Measurements from ENCODE around the gene ELMO2. TPM values are rescaled to one million over a fixed set of nuclear protein-coding genes. Genes with fewer than 3 reads are reported as not detected.

The ELMO2 gene
- total and polyA plus RNA-seq, 9 of the 15 experiments (the other 6 are each of a cell fraction or from before 2014, with no cell fraction given) = 7.5 to 21.5 (median 15.9) TPM

DNA sequence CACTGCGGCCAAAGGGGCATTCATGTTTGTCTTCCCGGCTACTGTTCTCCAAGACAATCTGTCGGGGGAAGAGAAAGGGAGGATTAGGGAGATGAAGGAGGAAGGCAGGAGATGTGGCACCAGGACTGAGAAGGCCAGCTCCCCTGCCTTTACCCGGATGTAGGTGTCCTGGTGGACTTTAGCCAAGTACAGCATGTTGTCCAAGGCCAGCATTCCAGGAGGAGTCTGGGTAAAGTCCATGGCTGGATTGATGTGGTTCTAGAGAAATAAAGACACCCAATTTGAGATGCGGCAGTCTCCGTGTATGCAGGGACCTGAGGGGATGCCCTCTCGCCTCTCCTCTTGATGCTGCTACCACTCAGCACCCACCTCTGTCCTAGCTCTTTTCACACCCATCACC lies 32.0 kb downstream of the ELMO2 start:
- Histone ChIP-seq H3K9me1 (ENCODE audit: control insufficient read depth, insufficient read depth, low read length) (no peaks in the 10 kb centered on the region), H4K20me1 (replicated peaks; ENCODE audit: control insufficient read depth, insufficient read depth, low read length) (0 out of 2 replicates have a peak, but pooled peaks cover 4% of the 10 kb centered on the region), H3K36me3 (ENCODE audit: control insufficient read depth, insufficient read depth, low read length) (peaks cover 70% of the 10 kb centered on the region), H3K27ac (ENCODE audit: extremely low read depth, low read depth, low read length) (no peak overlapping the region), H3K9ac (ENCODE audit: insufficient read depth in 1 of 2, low read depth in 2 of 2, low read length in 2 of 2) (no peak overlapping the region), H3K4me1 (replicated peaks in 1 of 2; ENCODE audit: control insufficient read depth in 2 of 2, insufficient read depth in 2 of 2, low read length in 2 of 2) (peaks cover 0 to 9% of the 10 kb centered on the region in 2 experiments; a peak in 1 of 5 replicates), H2AFZ (ENCODE audit: low read depth, low read length) (no peak overlapping the region), H3K9me3 (replicated peaks; ENCODE audit: control insufficient read depth, insufficient read depth, low read depth, low read length) (no peaks in the 10 kb centered on the region), H3K27me3 (ENCODE audit: control insufficient read depth in 2 of 2, insufficient read depth in 2 of 2, low read length in 2 of 2) (no peaks in the 10 kb centered on the region), H3K4me3 (no peak overlapping the region), H3K4me2 (ENCODE audit: insufficient read depth, low read length) (no peak overlapping the region), H3K79me2 (ENCODE audit: control insufficient read depth, insufficient read depth, low read length) (no peaks in the 10 kb centered on the region)
- ATAC-seq (no peak), DNase-seq (ENCODE audit: extremely low read depth in 1 of 4, low spot score in 3 of 4) (no peak), FAIRE-seq (no peak)
- TF ChIP-seq MXI1 (IDR thresholded peaks at IDR 0.05; ENCODE audit: low read depth, low read length) (no peak), NUFIP1 (IDR thresholded peaks at IDR 0.05; ENCODE audit: partially characterized antibody) (no peak), ZFPM2 (CRISPR knock-in tag; IDR thresholded peaks at IDR 0.05) (no peak), HMGN3 (IDR thresholded peaks at IDR 0.05; ENCODE audit: borderline replicate concordance, extremely low read depth, insufficient read length, low read depth, low read length) (no peak)
- intact Hi-C loops (cut with micrococcal nuclease) = no loop called here
- no TSS peak for BruUV-seq (replicated peaks)
- ChIA-PET CTCF (ENCODE audit: low intra/inter-chr PET ratio) (no interaction called here), POLR2A (interaction anchor here (0.7 kb wide), 1 partner anchor 243 kb away, joined by 5 read pairs; no protein-coding TSS in a partner anchor)
- in situ Hi-C loops (cut with MboI) = no loop called here
- WGBS (ENCODE audit: insufficient coverage, low coverage, missing lambda C conversion rate) = 91% methylated on average over 7 of the region's 7 CpGs

DNA sequence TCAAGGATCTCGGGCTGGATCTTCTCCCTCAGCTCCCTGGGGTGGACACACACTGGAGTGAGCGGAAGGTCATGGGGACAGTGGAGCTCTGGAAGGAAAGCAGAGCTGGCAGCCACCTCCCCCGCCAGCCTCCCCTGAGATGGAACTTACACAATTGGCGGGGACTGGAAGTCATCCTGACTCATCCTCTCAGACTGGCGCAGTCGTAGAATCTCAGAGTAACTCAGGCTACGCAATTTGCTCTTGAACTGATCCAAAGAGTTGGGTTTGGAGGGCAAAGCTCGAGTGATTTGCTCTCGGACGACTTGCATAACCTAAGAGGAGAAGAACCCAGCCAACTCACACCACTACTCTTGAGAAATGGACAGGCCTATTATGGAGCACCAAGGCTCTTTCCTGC lies 34.8 kb downstream of the ELMO2 start:
- H3K4me2 ChIP-seq (ENCODE audit: insufficient read depth, low read length) = no peak overlapping the region
- no peak for TF ChIP-seq ZEB2 (IDR thresholded peaks at IDR 0.05)
- no peak for TF ChIP-seq CBX8 (IDR thresholded peaks at IDR 0.05; ENCODE audit: borderline replicate concordance, extremely low read depth, low read depth, low read length, poor library complexity, severe bottlenecking)
- TF ChIP-seq, protein P1, sequence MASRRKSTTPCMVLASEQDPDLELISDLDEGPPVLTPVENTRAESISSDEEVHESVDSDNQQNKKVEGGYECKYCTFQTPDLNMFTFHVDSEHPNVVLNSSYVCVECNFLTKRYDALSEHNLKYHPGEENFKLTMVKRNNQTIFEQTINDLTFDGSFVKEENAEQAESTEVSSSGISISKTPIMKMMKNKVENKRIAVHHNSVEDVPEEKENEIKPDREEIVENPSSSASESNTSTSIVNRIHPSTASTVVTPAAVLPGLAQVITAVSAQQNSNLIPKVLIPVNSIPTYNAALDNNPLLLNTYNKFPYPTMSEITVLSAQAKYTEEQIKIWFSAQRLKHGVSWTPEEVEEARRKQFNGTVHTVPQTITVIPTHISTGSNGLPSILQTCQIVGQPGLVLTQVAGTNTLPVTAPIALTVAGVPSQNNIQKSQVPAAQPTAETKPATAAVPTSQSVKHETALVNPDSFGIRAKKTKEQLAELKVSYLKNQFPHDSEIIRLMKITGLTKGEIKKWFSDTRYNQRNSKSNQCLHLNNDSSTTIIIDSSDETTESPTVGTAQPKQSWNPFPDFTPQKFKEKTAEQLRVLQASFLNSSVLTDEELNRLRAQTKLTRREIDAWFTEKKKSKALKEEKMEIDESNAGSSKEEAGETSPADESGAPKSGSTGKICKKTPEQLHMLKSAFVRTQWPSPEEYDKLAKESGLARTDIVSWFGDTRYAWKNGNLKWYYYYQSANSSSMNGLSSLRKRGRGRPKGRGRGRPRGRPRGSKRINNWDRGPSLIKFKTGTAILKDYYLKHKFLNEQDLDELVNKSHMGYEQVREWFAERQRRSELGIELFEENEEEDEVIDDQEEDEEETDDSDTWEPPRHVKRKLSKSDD (conservative IDR thresholded peaks at IDR 0.05; ENCODE audit: low read length) = no peak
- no peak for TF ChIP-seq MAZ (CRISPR knock-in tag; conservative IDR thresholded peaks at IDR 0.05 in 1 of 2, IDR thresholded peaks at IDR 0.05 in 1 of 2)
- TF ChIP-seq, protein P2, sequence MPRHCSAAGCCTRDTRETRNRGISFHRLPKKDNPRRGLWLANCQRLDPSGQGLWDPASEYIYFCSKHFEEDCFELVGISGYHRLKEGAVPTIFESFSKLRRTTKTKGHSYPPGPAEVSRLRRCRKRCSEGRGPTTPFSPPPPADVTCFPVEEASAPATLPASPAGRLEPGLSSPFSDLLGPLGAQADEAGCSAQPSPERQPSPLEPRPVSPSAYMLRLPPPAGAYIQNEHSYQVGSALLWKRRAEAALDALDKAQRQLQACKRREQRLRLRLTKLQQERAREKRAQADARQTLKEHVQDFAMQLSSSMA (CRISPR knock-in tag; IDR thresholded peaks at IDR 0.05) = no peak
- TF ChIP-seq RBM25 (IDR thresholded peaks at IDR 0.05; ENCODE audit: low read depth, low read length, severe bottlenecking) = no peak
- no peak for TF ChIP-seq CBFA2T3 (IDR thresholded peaks at IDR 0.05)
- TF ChIP-seq, protein P3, sequence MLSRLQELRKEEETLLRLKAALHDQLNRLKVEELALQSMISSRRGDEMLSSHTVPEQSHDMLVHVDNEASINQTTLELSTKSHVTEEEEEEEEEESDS (CRISPR knock-in tag; IDR thresholded peaks at IDR 0.05) = no peak
- no peak for TF ChIP-seq PPARD (CRISPR knock-in tag; IDR thresholded peaks at IDR 0.05)

More for the DNA sequence above, 34.8 kb downstream of the ELMO2 start:
- CTCF ChIA-PET (ENCODE audit: low intra/inter-chr PET ratio) = no interaction called here
- in situ Hi-C loops (cut with MboI) (no loop called here), intact Hi-C loops (cut with micrococcal nuclease) (no loop called here)
- Histone ChIP-seq H3K27ac (ENCODE audit: extremely low read depth, low read depth, low read length) (no peak overlapping the region), H2AFZ (ENCODE audit: low read depth, low read length) (no peak overlapping the region), H3K9me3 (replicated peaks; ENCODE audit: control insufficient read depth, insufficient read depth, low read depth, low read length) (no peaks in the 10 kb centered on the region), H3K36me3 (ENCODE audit: control insufficient read depth, insufficient read depth, low read length) (peaks cover 76% of the 10 kb centered on the region), H3K9ac (ENCODE audit: insufficient read depth in 1 of 2, low read depth in 2 of 2, low read length in 2 of 2) (no peak overlapping the region), H3K27me3 (ENCODE audit: control insufficient read depth in 2 of 2, insufficient read depth in 2 of 2, low read length in 2 of 2) (no peaks in the 10 kb centered on the region), H3K4me3 (no peak overlapping the region), H3K9me1 (ENCODE audit: control insufficient read depth, insufficient read depth, low read length) (no peaks in the 10 kb centered on the region), H4K20me1 (replicated peaks; ENCODE audit: control insufficient read depth, insufficient read depth, low read length) (no peaks in the 10 kb centered on the region), H3K79me2 (ENCODE audit: control insufficient read depth, insufficient read depth, low read length) (no peaks in the 10 kb centered on the region), H3K4me1 (replicated peaks in 1 of 2; ENCODE audit: control insufficient read depth in 2 of 2, insufficient read depth in 2 of 2, low read length in 2 of 2) (peaks cover 9 to 27% of the 10 kb centered on the region in 2 experiments; a peak in 4 of 5 replicates)
- 80% methylated on average over 10 of the region's 10 CpGs for whole genome bisulfite sequencing (ENCODE audit: insufficient coverage, low coverage, missing lambda C conversion rate)
- ATAC-seq (no peak), DNase-seq (ENCODE audit: extremely low read depth in 1 of 4, low spot score in 3 of 4) (no peak), FAIRE-seq (no peak)
- POLR2A ChIA-PET = interaction anchor here (0.7 kb wide), 1 partner anchor 1794 kb away, joined by 3 read pairs; no protein-coding TSS in a partner anchor
- BruUV-seq (replicated peaks) = no TSS peak
